AG04450 (cell line): ENCODE data around the gene KCNJ3. TPM values are rescaled to one million over a fixed set of nuclear protein-coding genes. Genes with fewer than 3 reads are reported as not detected.

Experiments
- CTCF ChIA-PET: fragments of 300-600, 350-600 bp; formaldehyde crosslinking; extraction: SDS; loops from one replicate; lab custom pipeline; 2022; ENCODE audit warnings: antibody characterized with exemption, inconsistent platforms; lab: Charles Lee
- POLR2A ChIA-PET: fragments of 350-600 bp; formaldehyde crosslinking; extraction: SDS; loops from one replicate; lab custom pipeline; 2021; ENCODE audit warnings: antibody characterized with exemption, inconsistent platforms; lab: Yijun Ruan, JAX
- DNase-seq: peaks from one replicate; pipeline ENCODE4 v3.0.0-alpha.2; 2011; ENCODE audit warnings: low read depth, low spot score
- H3K27ac ChIP-seq: one replicate; pipeline ENCODE4 v1.5.1; 2012; ENCODE audit warnings: low read depth, low read length, control low read depth
- H3K27me3 ChIP-seq: one replicate; pipeline ENCODE4 v1.6.0; 2012; ENCODE audit warnings: low read length; ENCODE audit not compliant: control insufficient read depth, insufficient read depth
- H3K4me3 ChIP-seq: 2 replicates; pipeline ENCODE4 v1.5.1; 2011; ENCODE audit warnings: mild to moderate bottlenecking, low read depth, low read length, control low read depth
- H3K9me3 ChIP-seq: 2 replicates; pipeline ENCODE4 v1.5.1; 2012; ENCODE audit warnings: low read length; ENCODE audit not compliant: control insufficient read depth, insufficient read depth
- CTCF ChIP-seq: IDR thresholded peaks from 2 replicates; pipeline ENCODE4 v1.5.1; 2011; ENCODE audit warnings: low read depth, low read length, control low read depth, inconsistent platforms
- polyA plus RNA-seq: library from polyadenylated mRNA; depleted of rRNA; stranded (reverse); fragments of >200 nt; gene quantifications from 2 replicates; pipeline ENCODE4 v1.2.3, GENCODE V29; 2011

KCNJ3 gene
- polyA plus RNA-seq, 1 experiment: not detected

GRCh38 chr2:154700136-154700535 is 1.6 kb downstream of the KCNJ3 start:
- ChIA-PET CTCF (no interaction called here), POLR2A (no interaction called here)
- H3K9me3 ChIP-seq: peaks cover 23% of the 10 kb centered on the region
- no peaks in the 10 kb centered on the region for H3K27me3 ChIP-seq
- no peak overlapping the region for H3K27ac ChIP-seq
- H3K4me3 ChIP-seq: no peak overlapping the region
- TF ChIP-seq CTCF: no peak
- no peak for DNase-seq

- no peaks in the 10 kb centered on the region; the same call in 1 of the 2 replicates for H3K9me3 ChIP-seq
- no peak for TF ChIP-seq CTCF
- DNase-seq: no peak
- no peaks in the 10 kb centered on the region for H3K27me3 ChIP-seq
- ChIA-PET POLR2A (no interaction called here), CTCF (no interaction called here)
- H3K4me3 ChIP-seq: no peak overlapping the region
- no peak overlapping the region for H3K27ac ChIP-seq
Observed at GRCh38 chr2:154704991-154705390, 6.5 kb downstream of the KCNJ3 start.

GRCh38 chr2:154706660-154707059 is 8.2 kb downstream of the KCNJ3 start:
- no peak for TF ChIP-seq CTCF
- Histone ChIP-seq H3K27ac (no peak overlapping the region), H3K9me3 (no peaks in the 10 kb centered on the region; the same call in 1 of the 2 replicates), H3K4me3 (no peak overlapping the region), H3K27me3 (no peaks in the 10 kb centered on the region)
- no peak for DNase-seq
- ChIA-PET POLR2A (no interaction called here), CTCF (no interaction called here)

GRCh38 chr2:154707994-154708575 is 9.6 kb downstream of the KCNJ3 start:
- H3K4me3 ChIP-seq: no peak overlapping the region
- peaks cover 5% of the 10 kb centered on the region; the same call in 1 of the 2 replicates for H3K9me3 ChIP-seq
- H3K27ac ChIP-seq: no peak overlapping the region
- ChIA-PET POLR2A (no interaction called here), CTCF (no interaction called here)
- no peak for DNase-seq
- no peaks in the 10 kb centered on the region for H3K27me3 ChIP-seq
- TF ChIP-seq CTCF: no peak

GRCh38 chr2:154709215-154709614 is 10.7 kb downstream of the KCNJ3 start:
- Histone ChIP-seq H3K27ac (no peak overlapping the region), H3K27me3 (no peaks in the 10 kb centered on the region), H3K4me3 (no peak overlapping the region), H3K9me3 (peaks cover 11% of the 10 kb centered on the region; the same call in 1 of the 2 replicates)
- TF ChIP-seq CTCF: no peak
- DNase-seq: no peak
- CTCF ChIA-PET: no interaction called here
- POLR2A ChIA-PET: no interaction called here
